AG09319 (cell line): ENCODE measurements around the gene SLC39A11.
"Not testable (repeated sequence)": the region's sequence is repeated elsewhere in the genome, so short reads cannot be mapped to it uniquely, and the experiment has no call there.

Source experiments
- DNase-seq: peaks from one replicate; pipeline ENCODE4 v3.0.0-alpha.2; 2010; ENCODE audit warnings: low read depth; ENCODE audit errors: extremely low read depth
- CTCF ChIP-seq: IDR thresholded peaks from 2 replicates; pipeline ENCODE4 v1.5.1; 2011; ENCODE audit warnings: low read depth, mild to moderate bottlenecking, inconsistent platforms, low read length, moderate library complexity

Gene SLC39A11

GRCh38 chr17:72903522-72903921 lies 189.0 kb downstream of the SLC39A11 start:
- no peak for TF ChIP-seq CTCF
- DNase-seq = no peak

GRCh38 chr17:72901657-72902056 lies 190.8 kb downstream of the SLC39A11 start:
- no peak for DNase-seq
- no peak for TF ChIP-seq CTCF

GRCh38 chr17:72901083-72901482 lies 191.4 kb downstream of the SLC39A11 start:
- no peak for DNase-seq
- no peak for TF ChIP-seq CTCF

GRCh38 chr17:72900654-72900971 lies 191.9 kb downstream of the SLC39A11 start:
- TF ChIP-seq CTCF = no peak
- no peak for DNase-seq

- no peak for DNase-seq
Measured at GRCh38 chr17:72898725-72899124, 193.8 kb downstream of the SLC39A11 start.

GRCh38 chr17:72896288-72896687 lies 196.2 kb downstream of the SLC39A11 start:
- DNase-seq = not testable (repeated sequence)

More at GRCh38 chr17:72898725-72899124, 193.8 kb downstream of the SLC39A11 start:
- TF ChIP-seq CTCF = no peak

- TF ChIP-seq CTCF = no peak
- DNase-seq = no peak
Measured at GRCh38 chr17:72891627-72892026, 200.9 kb downstream of the SLC39A11 start.

- no peak for TF ChIP-seq CTCF
- peak; percentile 3 for DNase-seq
Measured at GRCh38 chr17:72890711-72891110, 201.8 kb downstream of the SLC39A11 start.
